Heart left ventricle (tissue), 13 donors: ENCODE data around the gene C6orf141.

Experiments
- CTCF ChIP-seq, 12 donors: fragments of 200-600 bp; sonication (generic) in 4 of 12; IDR thresholded peaks; one replicate each; pipeline versions ENCODE4 v1.5.0 to v1.8.0; 2018 to 2022; ENCODE audit warnings: antibody characterized with exemption in 12 of 12, mild to moderate bottlenecking in 5 of 12
- POLR2A ChIP-seq, 2 donors: fragments of 450-650 bp; IDR thresholded peaks; one replicate each; pipeline ENCODE4 v1.6.1; 2017; ENCODE audit warnings: antibody characterized with exemption in 2 of 2, mild to moderate bottlenecking in 2 of 2, moderate library complexity in 2 of 2
- donor health status: ischemic (EF 13 %, LVEDD 7.1; RV severe dilation, severe dysfunction).
- donor health status: DM: no; HTN: yes; CAD: no.
- donor health status: DM: no; HTN: no; CAD: no.
- donor health status: ischemic (EF 25% LVEDD 6.9; RV normal size, moderate dysfunction).
- donor health status: ischemic (EF 25% LVEDD 5.7; RV mildly dilated, moderate dysfunction).
- donor health status: ischemic (EF 35%, LVEDD 5.7; RV mildly dilated, moderate dysfunction).
- donor health status: nonischemic (EF 11% LVEDD 7.7; RV severe dilation, severe dysfunction).
- donor health status: DM: yes; HTN: yes; CAD: no.
- donor health status: PGD.
- donor health status: ischemic (EF 29% LVEDD 5.4; RV normal size, mild dysfunction).
- donor health status: nonischemic (EF 23%, LVEDD 6.1; RV moderate dilation, normal function).

- TF ChIP-seq CTCF (IDR thresholded peaks at IDR 0.05): no peak
- no peak for TF ChIP-seq POLR2A (IDR thresholded peaks at IDR 0.05)
These were observed 21.9 kb upstream of the C6orf141 start for GRCh38 chr6:49528571-49528970.
